NCI-H2227 (cell line): Measurements from ENCODE around the gene ROBO1.

Source experiments
- DNase-seq: peaks from one replicate; lab custom pipeline; 2025; ENCODE audit not compliant: unreplicated experiment; lab: John Stamatoyannopoulos, UW

Gene ROBO1

DNA sequence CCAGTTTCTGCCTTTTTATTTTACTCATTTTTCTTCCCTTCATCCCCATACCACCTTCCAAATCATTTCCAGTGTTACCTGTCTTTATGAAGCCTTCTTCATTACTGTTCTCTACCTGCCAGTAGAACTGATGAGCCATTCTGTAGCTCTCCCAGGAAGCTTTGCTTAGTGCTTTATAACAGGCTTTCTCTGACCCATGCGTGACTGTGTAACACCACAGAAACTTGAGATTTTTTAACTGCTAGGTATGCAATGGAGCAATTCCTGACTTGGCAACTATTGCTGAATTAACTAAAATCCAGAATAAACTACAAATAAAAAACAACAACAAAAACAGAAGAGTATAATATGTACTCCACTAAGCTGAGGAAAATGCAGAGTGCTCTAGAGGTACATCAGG lies 289.2 kb downstream of the ROBO1 start:
- DNase-seq: no peak

- DNase-seq: no peak
Measured at GRCh38 chr3:79477242-79477641, 290.6 kb downstream of the ROBO1 start.

DNA sequence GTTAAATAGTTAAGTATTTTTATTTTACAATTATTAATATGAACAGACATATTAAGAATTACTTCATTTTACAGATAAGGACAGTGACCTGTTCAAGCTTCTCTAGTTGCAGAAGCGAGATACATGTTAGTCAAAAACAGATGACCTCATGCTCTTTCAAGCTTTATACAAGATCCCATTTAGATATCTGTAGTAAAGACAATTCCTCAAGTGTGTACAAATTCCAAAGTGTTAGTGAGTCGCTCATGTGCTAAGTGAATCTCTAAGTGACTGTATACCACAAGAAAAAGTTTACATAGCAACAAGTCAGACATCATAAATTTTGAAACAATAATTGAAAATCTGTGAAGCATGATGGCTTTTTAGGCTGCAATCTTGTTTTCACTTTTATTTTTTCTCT lies 293.8 kb downstream of the ROBO1 start:
- no peak for DNase-seq

DNA sequence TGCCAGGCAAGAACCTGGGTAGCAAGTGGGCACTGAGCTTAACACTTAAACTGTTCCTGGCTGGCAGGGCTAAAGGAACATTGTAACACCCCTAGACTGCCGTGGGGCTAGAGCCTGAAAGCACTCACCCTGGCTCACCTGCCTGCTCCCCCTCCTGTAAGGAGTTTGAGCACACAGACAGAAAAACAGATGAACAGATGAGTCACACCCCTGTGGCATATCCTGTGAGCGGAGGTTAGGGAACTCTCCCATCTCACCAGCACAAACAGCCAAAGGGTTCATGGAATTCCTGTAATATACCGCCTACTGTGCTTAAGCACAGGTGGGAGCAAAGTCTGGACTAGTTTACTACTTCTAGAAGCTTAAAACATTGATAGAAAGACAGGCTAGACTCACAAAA lies 300.1 kb downstream of the ROBO1 start:
- no peak for DNase-seq

GRCh38 chr3:79461129-79461792 lies 306.5 kb downstream of the ROBO1 start:
- DNase-seq: no peak

DNA sequence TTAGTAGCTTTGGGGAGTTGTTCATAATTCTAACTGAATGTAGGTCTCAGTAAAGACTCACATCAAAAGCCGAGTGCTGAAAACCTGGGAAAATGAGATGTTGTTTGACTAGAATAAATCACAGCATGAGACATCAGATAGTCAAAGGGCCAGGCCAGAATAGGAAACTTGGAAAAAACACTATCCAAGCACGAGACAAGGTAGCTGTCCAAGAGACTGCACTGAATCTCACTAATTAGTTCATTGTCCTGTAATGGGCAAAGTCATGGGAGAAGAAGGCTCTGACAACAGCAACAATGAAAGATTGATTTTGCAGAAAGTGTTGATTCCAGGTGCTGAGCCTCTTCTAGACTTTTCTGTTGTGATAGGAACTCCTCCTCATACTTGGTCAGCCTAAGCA lies 314.2 kb downstream of the ROBO1 start:
- DNase-seq: no peak

DNA sequence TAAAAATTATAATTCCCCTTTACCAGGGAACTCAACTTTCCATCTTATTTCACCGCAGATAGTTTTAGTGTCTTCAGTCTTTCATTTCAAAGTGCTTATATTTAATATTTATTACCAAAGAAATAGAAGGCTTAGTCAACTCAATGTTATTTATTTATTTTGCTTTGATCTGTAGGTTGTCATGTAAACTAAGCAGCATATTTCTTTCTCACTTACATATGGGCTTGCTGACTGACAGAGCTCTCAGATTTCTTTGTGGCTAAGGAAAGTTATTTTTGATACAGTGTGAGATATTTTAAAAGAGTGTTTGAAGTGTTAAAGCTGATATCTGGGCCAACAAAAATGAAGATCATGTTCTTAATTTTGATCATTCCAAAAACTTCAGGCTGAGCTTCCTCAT lies 331.4 kb downstream of the ROBO1 start:
- no peak for DNase-seq

- no peak for DNase-seq
Measured at GRCh38 chr3:79427081-79427480, 340.7 kb downstream of the ROBO1 start.

- DNase-seq: no peak
Measured at GRCh38 chr3:79424811-79425210, 343.0 kb downstream of the ROBO1 start.

- DNase-seq: no peak
Measured at GRCh38 chr3:79423417-79423816, 344.4 kb downstream of the ROBO1 start.

DNA sequence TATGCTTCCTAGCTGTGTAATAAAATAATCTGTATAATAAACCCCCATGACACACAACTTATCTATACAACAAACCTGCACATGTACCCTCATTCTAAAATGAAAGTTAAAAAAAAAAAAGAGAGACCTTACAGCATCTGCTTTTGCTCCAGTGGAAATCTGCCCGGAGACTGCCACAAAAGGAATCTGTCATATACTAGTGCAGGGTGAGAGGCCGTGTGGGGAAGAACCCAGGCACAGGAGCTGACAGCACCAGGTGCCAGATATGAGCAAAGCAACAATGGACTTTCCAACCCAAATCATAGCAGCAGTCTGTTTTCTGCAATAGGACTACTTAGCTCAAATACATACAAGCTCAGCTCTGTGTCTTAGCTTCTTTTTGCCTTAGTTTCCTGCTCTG lies 346.5 kb downstream of the ROBO1 start:
- DNase-seq: no peak

GRCh38 chr3:79418855-79419621 lies 348.8 kb downstream of the ROBO1 start:
- DNase-seq: no peak

DNA sequence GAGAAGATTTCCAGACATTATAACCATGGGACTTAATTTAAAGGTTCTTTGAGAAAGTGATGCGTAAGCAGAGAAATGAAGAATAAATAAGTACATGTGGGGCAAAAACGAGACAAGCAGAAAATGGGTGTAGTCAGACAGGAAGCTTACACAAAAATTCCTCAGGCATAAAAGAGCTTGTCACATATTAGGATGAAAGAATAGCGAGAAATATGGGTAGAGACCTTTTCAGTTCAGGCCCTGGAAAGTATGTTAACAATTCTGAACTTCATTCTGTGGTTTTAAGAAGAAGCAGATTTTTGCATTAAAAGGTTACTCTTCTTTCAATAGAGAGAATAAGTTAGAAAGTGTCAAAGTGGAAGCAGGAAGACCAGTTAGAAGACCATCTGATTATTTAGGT lies 352.4 kb downstream of the ROBO1 start:
- DNase-seq: no peak

DNA sequence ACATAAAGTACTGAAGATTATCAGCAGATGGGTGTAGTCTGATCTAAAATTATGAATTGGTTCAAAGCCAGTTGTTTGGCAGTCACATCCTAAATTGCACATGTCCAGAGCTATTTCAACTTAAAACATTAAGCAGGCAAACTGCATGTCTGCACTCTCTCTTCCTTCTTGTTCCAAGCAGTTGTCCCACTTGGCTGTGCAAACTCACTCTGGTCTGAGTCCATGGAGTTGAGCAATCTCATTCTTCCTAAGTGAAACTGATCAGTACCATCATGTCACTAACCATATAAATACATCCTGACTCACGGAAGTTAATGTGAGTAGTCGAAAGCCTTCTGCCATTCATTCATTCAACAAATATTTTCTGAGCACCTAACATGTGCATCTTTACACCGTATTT lies 353.0 kb downstream of the ROBO1 start:
- DNase-seq: no peak

- DNase-seq: no peak
Measured at GRCh38 chr3:79414035-79414434, 353.8 kb downstream of the ROBO1 start.

DNA sequence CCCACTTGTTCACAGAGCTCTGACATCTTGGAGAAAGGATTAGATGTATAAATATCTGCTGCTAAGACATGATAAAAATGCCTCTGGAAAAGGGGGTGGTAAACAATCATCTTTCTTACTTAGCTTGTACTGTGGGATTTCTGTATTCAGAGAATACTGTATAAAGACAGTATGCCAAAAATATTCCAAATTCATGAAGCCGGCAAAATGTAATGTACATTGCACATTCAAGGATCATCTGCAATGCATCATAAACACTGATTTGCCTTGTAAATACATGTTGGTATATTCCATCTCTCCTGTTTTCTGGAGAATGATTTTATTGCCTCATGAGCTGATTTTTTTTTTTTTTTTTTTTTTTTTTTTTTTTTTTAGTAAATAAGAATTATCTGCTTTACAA lies 355.3 kb downstream of the ROBO1 start:
- no peak for DNase-seq

- no peak for DNase-seq
Measured at GRCh38 chr3:79410617-79411016, 357.2 kb downstream of the ROBO1 start.

DNA sequence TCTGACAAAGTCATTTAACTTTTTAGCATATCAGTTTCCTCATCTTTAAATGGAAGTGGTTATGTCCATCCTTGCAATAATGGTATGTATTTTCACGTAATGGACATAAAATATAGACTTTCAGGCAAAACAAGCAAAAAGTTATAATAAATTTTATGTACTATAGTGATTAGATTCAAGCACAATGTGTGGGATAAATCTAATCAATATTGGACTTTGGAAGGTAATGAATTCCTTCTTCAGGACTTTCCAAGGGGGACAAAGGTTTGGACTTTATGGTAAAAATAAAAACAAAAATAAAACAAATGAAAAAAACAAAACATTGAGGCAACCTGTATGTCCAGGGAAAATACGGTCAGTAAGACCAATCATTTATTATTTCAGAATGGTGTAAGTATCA lies 357.7 kb downstream of the ROBO1 start:
- DNase-seq: no peak

- no peak for DNase-seq
Measured at GRCh38 chr3:79406175-79406574, 361.6 kb downstream of the ROBO1 start.

DNA sequence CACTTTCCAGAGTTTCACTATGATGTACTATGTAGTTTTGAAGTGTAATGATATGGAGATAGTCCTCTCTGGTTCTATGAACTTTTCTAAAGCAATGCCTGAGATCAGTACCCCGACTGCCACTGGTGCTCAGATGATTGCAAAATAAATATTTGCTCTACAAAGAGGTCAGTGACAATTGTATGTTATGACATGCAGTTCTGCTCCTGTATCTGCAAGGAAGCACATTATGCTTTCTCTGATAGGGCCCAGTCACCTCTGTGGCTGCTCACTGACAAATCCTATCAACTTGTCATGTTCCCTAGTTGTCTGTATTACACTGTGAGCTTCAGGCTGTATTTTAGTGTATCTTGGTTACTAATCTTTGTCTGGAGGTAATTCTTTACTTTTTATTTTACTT lies 362.6 kb downstream of the ROBO1 start:
- DNase-seq: no peak

DNA sequence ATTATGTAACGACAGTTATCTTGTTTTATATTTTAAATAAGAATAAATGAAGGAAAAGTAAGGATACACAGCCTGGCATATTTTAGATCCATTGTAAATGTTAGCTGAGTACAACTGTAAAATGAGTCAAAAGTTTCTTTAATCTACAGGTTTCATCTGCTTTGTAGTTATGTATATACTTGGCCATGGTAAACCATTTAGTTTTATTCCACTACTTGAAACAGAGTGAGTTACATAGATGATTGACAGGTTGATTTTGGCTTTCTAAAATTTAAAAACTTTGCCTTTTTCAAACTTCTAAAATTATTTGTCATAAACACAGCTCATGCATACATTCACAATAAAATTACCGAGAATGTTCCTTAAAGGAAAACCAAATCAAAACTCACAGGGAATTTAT lies 371.2 kb downstream of the ROBO1 start:
- no peak for DNase-seq

GRCh38 chr3:79392479-79392878 lies 375.3 kb downstream of the ROBO1 start:
- DNase-seq: no peak

DNA sequence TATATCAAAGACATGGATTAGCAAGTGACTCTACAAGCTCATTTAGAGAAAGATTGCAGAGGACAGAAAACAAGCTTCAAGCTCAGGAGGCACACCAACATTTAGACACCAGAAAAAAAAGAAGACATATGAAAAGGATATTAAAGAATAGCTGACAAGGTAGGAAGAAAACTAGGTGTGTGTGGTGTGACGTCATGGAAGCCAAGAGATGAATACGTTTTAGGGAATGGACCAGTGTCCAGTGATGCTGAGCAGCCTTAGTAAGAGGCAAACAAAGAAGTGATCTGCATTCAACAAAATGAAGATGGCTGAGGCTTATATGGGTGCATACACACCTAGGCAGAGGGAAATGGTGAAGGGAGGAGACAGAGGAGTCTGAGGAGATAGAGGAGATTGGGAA lies 377.4 kb downstream of the ROBO1 start:
- no peak for DNase-seq
